GM18951 (cell line): ENCODE data around the gene NAALADL2.

Experiments used
- POLR2A ChIP-seq: IDR thresholded peaks from 4 replicates; pipeline ENCODE4 v1.6.1; 2011; ENCODE audit warnings: mild to moderate bottlenecking; ENCODE audit not compliant: insufficient read length, insufficient read depth; ENCODE audit errors: extremely low read depth
- in situ Hi-C: fragments of 300-500 bp; cut with MboI; formaldehyde crosslinking; loops from one replicate; pipeline ENCODE4 v1.12.0; 2022; ENCODE audit warnings: low sequenced_read_pairs, mixed read lengths, inconsistent platforms; ENCODE audit not compliant: unreplicated experiment

NAALADL2 gene

DNA sequence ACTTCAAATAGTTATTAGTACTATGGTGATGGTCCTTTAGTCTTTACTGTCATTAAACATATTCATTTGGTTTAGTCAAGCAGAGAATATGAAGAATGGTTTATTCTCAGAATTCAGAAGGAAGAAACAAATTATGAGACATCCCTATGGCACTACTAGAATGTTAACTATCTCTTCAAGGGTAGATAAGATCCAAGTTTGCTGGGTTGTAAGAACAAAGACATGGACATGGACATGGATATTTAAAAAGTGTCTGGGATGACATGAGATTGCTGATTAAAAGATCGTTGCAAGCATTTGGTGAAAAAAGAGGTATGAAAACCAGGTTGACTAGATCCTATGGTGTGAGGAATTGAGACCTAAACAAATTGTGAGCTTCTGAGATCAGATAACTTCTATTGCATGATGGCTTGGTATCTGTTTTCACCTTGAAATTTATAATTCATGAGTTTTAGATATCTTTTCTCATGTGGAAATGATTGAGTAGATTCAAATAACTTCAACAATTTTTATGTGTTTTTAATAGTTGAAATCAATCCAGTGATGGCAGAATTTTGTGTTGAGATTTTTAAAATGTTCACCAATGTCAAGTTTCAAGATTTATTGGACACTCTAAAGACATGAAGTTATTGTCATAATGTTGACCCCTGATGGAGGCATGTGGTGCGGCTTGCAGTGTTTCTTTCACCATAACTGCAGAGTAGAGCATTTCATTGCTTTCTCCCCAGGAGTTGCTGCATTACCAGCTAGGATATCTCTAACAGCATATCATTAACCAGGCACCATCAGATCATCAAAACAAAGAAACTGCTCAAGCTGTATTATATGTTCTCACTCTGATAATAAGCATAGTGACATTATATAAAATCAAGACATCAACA, 72.6 kb downstream of the NAALADL2 start:
- TF ChIP-seq POLR2A, result no peak
- in situ Hi-C loops, result no loop called here

DNA sequence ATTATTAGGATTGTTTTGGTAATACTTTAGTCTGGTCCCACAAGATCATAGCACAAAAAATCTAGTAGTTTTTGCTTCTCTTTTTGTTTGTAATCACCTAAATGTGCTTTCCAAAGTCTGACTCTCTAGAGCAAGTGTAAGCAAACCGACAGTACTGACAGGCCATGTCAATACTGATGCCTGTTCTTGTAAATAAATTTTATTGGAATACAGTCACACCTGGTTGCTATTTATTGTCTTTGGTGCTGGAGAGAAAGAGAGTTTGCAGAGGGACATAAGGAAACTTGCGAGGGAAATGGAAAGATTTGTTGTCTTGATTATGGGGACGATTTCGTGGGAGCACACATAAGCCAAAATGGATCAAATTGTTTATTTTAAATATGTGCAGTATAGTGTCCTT, 77.5 kb downstream of the NAALADL2 start:
- TF ChIP-seq POLR2A, result no peak
- in situ Hi-C loops, result no loop called here

DNA sequence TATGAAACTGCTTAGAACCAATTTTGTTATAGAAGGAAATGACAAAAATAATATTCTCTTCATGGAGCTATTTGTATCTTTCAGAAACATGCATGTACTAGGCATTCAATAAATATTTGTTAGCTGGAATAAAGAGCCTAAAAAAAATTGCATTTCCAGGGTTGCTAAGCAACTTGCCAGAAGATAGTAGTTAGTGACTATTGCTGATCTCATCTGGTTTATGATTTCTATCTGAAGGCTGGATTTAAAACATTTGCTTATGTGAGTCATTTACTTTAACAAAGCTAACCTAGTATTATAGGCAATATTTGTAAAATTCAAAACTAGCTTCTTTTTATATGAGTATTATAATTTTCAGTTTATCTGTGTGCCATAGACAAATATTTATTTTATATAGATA, 78.3 kb downstream of the NAALADL2 start:
- no peak for TF ChIP-seq POLR2A
- in situ Hi-C loops, result no loop called here

DNA sequence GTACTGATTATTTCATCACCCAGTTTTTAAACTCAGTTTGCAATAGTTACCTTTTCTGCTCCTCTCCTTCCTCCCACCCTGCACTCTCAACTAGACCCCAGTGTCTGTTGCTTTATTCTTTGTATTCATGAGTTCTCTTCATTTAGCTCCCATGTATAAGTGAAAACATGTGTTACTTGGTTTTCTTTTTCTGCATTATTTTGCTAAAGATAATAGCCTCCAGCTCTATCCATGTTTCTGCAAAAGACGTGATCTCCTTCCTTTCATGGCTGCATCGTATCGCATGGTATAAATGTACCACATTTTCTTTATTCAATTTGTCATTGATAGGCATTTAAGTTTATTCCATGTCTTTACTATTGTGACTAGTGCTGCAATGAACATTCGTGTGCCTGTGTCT, 79.0 kb downstream of the NAALADL2 start:
- in situ Hi-C loops, result no loop called here
- TF ChIP-seq POLR2A, result no peak

DNA sequence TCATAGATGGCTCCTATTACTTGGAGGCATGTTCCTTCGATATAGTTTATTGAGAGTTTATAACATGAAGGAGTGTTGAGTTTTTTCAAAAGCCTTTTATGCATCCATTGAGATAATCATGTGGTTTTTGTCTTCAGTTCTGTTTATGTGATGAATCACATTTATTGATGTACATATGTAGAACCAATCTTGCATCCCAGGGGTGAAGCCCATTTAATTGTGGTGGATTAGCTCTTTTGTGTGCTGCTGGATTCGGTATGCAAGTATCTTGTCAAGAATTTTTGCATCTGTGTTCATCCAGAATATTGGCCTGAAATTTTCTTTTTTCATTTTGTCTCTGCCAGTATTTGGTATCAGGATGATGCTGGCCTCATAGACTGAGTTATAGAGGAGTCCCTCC, 81.0 kb downstream of the NAALADL2 start:
- TF ChIP-seq POLR2A, result no peak
- in situ Hi-C loops, result no loop called here

DNA sequence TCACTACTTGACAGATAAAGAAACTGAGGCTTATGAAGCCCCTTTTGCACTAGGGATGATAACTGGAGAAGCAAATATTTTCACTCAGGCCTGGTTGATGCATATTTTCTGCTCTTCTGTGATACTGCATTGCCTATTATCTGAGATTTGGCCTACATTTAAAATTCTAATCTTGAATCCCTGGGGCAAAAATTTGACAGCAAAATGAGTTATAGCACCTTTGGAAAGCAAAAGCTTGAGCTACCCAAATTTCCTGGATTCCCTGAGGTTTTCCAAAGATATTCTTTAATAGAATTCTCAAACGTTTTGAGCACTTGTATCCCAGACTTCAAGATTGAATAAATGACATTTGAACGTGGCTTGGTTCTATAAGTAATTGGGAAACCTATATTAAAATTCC, 86.1 kb downstream of the NAALADL2 start:
- in situ Hi-C loops, result no loop called here

DNA sequence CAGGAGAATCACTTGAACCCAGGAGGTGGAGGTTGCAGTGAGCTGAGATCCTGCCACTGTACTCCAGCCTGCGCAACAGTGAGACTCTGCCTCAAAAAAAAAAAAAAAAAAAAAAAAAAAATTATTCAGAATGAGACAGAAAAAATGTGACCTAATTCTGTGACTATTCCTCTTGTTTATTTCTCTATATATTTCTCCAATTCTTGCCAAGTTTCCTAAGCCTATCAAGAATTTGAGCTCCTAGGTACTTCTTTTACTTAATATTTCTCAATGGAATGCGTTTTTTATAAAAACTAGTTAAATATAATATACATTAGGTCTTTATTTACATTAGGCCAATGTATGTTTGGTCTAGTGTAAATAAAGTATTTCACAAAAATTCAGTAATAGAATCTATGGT, 86.8 kb downstream of the NAALADL2 start:
- in situ Hi-C loops, result no loop called here
- no peak for TF ChIP-seq POLR2A

More for the DNA sequence above, 86.1 kb downstream of the NAALADL2 start:
- no peak for TF ChIP-seq POLR2A

DNA sequence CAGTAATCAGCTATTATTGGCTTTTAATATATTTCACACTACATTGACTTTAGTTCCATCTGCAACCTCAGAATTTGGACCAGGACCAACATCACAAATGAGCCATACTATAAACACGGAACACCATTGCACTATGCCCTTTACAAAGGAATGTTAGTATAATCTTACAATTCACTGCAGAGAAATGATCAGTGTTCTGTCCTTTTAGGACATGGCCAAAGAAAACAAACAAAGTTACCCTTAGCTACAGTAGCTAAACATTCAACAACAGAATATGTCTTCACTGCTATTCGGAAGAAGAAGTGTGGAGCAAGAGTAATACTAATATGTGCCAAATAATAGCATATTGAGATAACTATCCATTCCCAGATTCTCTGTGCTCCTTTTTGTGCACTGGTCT, 90.4 kb downstream of the NAALADL2 start:
- in situ Hi-C loops, result no loop called here

DNA sequence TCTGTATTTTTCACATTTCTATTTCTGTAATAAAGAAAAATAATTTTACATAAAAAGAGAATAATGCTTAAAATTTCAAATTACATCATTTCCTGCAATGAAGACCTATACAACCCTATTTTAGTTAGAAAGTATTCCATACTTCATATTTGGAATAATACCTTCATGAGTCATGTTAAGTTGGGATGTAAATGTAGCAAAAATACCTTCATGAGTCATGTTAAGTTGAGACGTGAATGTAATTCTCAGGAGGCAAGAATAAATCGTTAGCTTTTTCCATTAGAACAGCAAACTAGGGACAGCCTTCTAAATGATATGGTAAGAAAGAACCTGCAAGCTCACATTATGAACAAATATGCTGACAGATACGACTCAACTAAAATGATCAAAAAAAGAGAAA, 91.9 kb downstream of the NAALADL2 start:
- in situ Hi-C loops, result no loop called here
- TF ChIP-seq POLR2A, result no peak

More for the DNA sequence above, 90.4 kb downstream of the NAALADL2 start:
- TF ChIP-seq POLR2A, result no peak

DNA sequence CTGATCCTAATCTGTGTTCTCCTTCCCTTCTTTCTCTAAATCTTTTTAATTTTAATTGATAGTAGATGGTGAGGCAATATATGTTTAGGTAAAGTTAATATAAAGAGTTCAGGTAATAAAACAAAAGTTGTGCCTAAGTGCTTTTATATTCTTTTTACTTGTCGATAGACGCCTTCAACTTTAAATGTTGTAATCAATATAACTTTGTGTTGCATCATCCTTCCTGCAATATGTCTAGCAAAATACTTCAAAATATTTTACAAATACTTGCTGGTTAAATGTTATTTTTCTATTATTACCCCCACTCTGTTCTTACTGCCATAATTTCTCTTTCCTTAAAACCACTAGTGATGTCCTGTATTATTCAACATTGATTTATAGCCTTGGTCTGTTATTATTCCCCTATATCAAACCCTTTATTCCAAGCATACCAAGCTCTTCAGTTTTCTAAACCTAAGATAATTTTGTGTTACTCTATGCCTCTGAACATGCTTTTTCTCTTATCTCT, 92.4 kb downstream of the NAALADL2 start:
- in situ Hi-C loops, result no loop called here
- TF ChIP-seq POLR2A, result no peak

DNA sequence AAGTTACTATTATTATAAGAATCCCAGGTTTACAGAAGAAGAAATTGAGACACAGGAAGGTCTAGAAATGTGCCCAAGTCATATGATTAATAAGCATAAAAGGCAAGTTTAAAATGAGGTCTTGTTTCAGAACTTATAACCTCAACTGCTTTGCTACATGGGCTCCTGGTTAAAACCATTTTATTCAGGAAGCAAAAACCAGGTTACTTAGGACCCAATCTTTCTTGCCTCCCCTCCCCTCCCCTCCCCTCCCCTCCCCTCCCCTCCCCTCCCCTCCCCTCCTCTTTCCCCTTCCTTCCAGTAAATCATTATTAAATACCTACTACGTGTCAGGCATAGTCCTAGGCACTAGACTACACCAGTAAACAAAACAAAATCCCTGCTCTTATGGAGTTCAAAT, 93.9 kb downstream of the NAALADL2 start:
- TF ChIP-seq POLR2A, result no peak
- in situ Hi-C loops, result no loop called here

DNA sequence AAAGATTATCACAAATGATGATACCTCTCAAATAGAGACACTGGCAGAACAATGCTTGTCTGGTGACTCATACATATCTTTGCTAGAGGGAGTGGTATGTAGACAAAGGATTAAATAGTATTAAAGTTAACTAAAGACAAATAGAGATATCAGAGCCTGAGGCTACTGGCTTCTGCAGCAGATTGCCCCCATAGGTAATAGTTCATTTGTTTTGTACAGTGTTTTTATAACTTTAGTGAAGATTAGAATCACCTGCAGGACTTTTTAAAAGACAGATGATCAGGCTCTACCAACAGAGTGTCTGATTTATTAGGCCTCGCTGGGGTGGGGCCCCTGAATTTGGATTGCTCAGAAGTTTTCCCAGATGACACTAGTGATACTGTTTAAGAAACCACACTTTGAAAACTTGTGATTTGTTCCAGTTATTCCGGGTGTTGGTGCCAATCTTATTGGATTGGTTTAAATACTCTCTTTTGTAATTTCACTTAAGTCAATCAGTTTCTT, 96.4 kb downstream of the NAALADL2 start:
- in situ Hi-C loops, result no loop called here
- TF ChIP-seq POLR2A, result no peak

DNA sequence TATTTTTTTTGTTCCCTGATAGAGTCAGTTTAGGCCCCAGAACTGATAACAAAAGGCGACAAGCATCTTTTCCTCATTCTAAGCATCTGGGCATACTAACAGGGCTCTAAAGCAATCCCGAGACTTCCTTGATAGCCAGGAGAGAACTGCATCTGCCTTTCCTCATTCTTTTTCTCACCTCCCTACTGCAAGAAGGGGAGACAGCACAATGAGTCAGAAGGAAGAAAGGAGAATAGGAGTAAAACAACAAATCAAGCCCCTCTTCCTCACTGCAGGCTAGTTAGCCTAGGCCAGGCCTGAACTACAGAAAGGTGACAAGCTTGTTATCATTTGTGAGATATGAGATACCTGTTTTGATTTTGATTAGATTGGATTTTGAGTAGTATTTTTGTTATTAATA, 97.9 kb downstream of the NAALADL2 start:
- TF ChIP-seq POLR2A, result no peak
- in situ Hi-C loops, result no loop called here

DNA sequence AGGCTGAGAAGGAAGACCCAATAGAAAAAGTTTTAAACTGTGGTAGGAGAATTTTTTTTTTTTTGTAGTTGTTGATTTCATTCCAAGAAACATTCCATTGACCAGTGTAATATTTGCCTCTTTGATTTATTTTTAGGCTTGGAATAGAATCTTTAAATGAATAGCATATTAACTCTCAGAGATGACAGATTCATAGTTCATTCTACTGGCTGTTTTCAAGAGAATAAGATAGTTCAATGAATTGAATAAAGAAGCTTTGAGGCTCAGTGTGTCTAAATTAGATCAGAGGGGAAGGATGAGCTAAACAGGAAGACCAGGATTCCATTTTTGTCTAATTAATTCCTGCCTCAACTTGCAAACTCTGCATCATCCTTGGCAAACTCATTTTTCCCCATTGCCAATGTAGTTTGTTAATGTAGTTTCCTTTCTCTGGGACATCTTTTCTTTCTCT, 98.4 kb downstream of the NAALADL2 start:
- no peak for TF ChIP-seq POLR2A
- in situ Hi-C loops, result no loop called here

DNA sequence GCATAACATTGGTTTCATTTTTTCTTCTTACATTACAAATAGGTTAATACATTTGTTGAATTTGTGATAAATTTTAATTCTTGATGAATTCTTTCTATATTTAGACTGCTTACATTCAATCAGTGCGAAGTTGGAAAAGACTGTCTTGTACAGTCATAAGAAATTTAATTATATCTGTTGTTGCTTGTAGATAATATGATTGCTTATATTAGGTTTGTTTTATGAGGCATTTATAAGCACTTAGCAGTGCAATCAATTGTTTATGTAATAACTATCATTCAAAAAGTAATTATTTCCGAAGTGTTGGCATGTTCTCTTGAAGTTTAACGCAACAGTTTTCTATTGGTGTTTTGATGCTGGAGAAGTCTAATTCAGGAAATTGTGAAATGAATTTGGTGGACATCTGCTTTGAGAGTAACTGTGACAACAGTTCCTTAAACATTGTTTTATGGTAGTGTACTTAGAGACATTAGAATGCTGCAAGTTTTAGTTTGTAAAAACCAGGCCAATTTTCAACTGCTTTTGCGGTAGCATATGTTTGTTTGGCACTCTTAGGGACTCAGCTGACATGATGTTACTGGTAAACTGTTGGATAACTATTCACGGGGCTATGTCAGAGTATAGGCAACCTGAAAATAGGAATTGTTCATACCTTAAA, 99.7 kb downstream of the NAALADL2 start:
- TF ChIP-seq POLR2A, result no peak
- in situ Hi-C loops, result no loop called here
